HG02870 (cell line): ENCODE data around the gene PLEKHA1.

Source experiments
- ATAC-seq: cut with Tn5 transposase; IDR thresholded peaks from one replicate; pipeline ENCODE4 v1.9.1; 2021; ENCODE audit warnings: mild to moderate bottlenecking, moderate library complexity; ENCODE audit not compliant: unreplicated experiment

Gene PLEKHA1

DNA sequence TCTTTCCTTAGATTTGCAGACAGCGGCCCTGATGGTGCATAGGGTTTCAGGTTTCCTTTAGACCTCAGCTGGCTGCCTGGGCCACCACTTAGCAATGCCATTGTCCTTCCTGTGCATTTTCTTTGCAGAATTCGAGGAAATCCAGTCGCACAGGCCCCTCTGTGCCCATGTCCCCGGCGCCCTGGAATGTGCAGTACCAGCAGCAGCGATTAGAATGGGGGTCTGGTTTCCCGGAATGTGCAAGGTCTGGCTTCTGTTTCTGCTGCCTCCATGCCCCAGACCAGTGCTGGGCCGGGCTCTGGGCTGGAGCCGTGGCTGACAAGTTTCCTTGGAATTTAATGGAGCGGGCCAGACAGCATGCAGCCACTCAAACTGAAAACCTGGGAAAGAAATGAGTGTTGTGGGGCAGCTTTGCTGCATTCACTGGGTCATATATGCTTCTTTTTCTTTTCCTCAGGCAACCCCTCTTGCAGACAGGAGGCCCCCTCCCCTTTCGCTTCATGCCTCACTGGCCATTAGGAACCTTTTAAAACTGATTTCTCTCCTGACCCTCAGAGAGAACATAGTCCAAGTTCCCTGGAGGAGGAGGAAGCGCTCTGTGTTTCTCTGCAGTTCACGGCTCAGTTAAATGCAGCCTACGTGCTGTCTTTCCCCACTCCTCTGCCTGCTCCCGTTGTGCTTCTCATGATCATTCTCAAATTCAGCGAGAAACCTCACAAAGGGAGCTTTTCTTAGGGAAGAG, 101.3 kb downstream of the PLEKHA1 start:
- no peak for ATAC-seq

DNA sequence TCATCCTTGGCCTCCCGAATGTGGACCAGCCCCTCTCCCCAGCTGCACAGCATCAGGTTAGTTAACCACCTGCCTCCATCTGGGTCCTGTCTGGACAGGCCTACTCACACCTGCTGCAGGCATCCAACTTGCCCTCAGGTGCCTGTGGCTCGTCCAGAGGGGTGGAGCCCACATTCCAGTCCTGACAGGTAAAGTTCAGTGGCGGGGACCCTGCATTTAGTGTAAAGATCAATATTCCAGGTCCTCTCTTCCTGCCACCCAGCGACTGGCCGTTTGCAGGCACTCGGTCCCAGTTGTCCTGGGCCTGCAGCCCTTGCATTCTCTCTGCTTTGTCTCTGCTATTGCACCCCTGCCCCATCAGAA, 101.8 kb downstream of the PLEKHA1 start:
- no peak for ATAC-seq

DNA sequence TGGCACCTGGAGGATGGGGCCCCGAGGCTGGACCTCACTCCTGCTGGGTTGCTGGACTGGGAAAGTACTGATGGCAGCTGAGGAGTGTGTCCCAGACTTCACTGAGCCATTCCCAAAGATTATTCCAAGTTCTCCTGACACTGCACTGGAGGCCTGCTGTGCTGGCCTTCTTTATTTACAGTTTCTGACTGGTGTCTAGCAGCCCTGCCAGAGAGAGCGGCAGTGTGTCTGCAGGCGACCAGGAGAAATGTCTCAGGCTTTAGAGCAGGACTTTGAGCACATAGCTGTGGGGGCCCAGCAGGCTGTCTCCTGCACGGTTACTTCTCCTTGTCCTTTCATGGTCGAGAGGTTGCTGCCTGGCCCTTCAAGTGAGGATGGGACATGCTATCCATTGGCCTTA, 102.9 kb downstream of the PLEKHA1 start:
- no peak for ATAC-seq

DNA sequence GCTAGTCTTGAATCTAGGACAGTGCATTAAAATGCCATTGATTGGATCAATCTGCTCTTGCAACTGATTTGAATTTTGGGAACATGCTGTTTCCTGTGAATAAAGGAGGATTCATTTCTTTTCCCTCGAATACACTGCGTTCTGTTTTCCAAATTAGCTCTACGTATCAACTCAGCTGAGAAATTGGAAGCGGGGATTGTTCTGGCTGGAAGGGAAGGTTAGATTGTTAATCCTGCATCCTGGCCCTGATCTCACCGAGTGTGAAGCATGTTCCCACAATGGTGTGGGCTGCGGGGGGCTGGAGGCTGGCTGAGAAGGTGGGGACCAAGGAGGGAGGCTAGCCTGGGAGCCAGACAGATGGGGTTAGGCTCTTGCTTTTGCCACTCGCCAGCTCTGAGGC, 104.5 kb downstream of the PLEKHA1 start:
- no peak for ATAC-seq

DNA sequence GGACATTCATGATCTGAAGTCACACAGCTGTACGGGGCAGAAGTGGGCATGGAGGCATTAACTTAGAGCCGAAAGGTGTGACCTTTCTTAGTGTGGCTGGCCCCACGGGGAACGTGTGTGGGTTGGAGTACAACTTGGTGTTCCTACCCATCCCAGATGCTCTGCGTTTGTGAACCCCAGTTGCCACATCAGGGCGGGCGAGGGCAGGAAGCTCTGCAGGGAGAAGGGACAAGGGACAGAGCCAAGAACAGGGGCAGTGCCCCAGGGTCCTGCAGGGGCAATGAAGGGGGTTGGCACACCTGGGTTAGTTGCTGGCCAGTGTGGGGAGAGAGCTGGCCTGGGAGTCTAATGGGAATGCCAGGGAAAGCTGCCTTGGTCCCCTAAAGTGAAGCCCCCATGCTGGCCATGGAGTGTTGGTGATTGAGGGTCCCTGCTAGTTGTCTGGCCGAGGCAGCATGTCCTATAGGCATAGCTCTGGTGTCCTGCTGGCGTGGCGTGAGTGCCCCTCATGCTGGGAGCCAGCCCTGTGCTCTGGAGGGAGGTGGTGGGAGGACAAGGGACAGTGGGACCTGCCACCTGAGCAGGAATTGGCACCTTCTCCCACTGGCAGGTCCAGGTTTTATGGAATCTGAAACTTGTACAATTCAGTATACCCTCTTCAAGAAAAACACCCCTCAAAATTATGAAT, 105.8 kb downstream of the PLEKHA1 start:
- ATAC-seq, result no peak

DNA sequence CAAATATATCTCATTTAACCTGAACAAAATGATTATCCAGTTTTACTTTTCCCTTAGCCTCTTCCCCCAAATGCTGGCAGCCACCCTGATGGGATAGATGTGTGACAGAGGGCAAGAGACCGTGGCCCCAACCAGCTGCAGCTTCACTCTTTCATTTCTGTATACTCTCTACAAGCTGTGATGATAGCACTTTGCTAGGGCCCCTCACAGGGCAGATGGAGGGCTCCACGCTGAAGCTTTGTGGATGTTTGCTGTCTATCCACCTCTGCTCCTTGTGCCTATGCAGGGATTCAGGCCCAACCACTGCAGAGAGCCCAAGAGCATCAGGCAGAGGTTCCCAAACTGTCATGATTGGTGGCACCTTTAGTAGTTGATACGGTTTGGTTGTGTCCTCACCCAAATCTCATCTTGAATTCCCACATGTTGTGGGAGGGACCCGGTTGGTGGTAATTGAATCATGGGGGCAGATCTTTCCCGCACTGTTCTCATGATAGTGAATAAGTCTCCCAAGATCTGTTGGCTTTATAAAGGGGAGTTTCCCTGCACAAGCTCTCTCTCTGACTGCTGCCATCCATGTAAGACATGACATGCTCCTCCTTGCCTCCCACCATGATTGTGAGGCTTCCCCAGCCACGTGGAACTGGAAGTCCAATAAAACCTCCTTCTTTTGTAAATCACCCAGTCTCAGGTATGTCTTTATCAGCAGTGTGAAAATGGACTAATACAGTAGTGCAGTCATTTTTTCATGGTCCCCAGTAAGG, 107.0 kb downstream of the PLEKHA1 start:
- no peak for ATAC-seq
